Loucy (cell line): ENCODE measurements around the gene MYO1D.

Source experiments
- H2AFZ ChIP-seq: fragments of 200-600 bp; sonication (generic); 2 replicates; pipeline ENCODE4 v1.6.0; 2016; ENCODE audit warnings: antibody characterized with exemption, mild to moderate bottlenecking, low read length, moderate library complexity
- H3F3A ChIP-seq: fragments of 200-600 bp; 2 replicates; pipeline ENCODE4 v1.6.0; 2016; ENCODE audit warnings: antibody characterized with exemption, low read depth, mild to moderate bottlenecking
- H3K27me3 ChIP-seq: fragments of 200-600 bp; sonication (generic); 2 replicates; pipeline ENCODE4 v1.6.1; 2014; ENCODE audit warnings: low read length, mild to moderate bottlenecking; ENCODE audit not compliant: insufficient read depth, poor library complexity, severe bottlenecking
- H3K36me3 ChIP-seq: fragments of 200-600 bp; sonication (generic); 2 replicates; pipeline ENCODE4 v1.6.1; 2016; ENCODE audit warnings: low read length; ENCODE audit not compliant: insufficient read depth
- H3K4me1 ChIP-seq: fragments of 200-600 bp; sonication (generic); 2 replicates; pipeline ENCODE4 v1.5.1; 2014; ENCODE audit warnings: low read length, mild to moderate bottlenecking; ENCODE audit not compliant: insufficient read depth, poor library complexity, severe bottlenecking
- H3K4me2 ChIP-seq: fragments of 200-600 bp; sonication (generic); 2 replicates; pipeline ENCODE4 v1.6.0; 2014; ENCODE audit warnings: antibody characterized with exemption, low read length, low read depth, mild to moderate bottlenecking; ENCODE audit not compliant: poor library complexity, severe bottlenecking
- H3K4me3 ChIP-seq: fragments of 200-600 bp; sonication (generic); 2 replicates; pipeline ENCODE4 v1.5.1; 2014; ENCODE audit warnings: low read length, mild to moderate bottlenecking, mixed read lengths; ENCODE audit not compliant: poor library complexity, severe bottlenecking
- H3K79me2 ChIP-seq: fragments of 200-600 bp; sonication (generic); 2 replicates; pipeline ENCODE4 v1.6.1; 2014; ENCODE audit warnings: low read length; ENCODE audit not compliant: insufficient read depth
- H3K9ac ChIP-seq: fragments of 200-600 bp; sonication (generic); 2 replicates; pipeline ENCODE4 v1.6.0; 2014; ENCODE audit warnings: mild to moderate bottlenecking, low read depth, low read length, moderate library complexity; ENCODE audit not compliant: poor library complexity, severe bottlenecking
- H3K9me2 ChIP-seq: fragments of 200-600 bp; sonication (generic); replicated peaks from 2 replicates; pipeline ENCODE4 v1.6.1; 2016; ENCODE audit warnings: low read depth, low read length, mixed read lengths
- H3K9me3 ChIP-seq: fragments of 200-600 bp; sonication (generic); 2 replicates; pipeline ENCODE4 v1.6.1; 2014; ENCODE audit warnings: mild to moderate bottlenecking, antibody characterized with exemption, low read length, low read depth; ENCODE audit not compliant: insufficient read depth
- H4K20me1 ChIP-seq: fragments of 200-600 bp; sonication (generic); 2 replicates; pipeline ENCODE4 v1.6.0; 2014; ENCODE audit warnings: antibody characterized with exemption, low read length, mild to moderate bottlenecking; ENCODE audit not compliant: insufficient read depth, poor library complexity, severe bottlenecking
- CTCF ChIP-seq: fragments of 200-600 bp; sonication (generic); conservative IDR thresholded peaks from 2 replicates; pipeline ENCODE4 v1.5.1; 2014; ENCODE audit warnings: mild to moderate bottlenecking, antibody characterized with exemption, low read length
- EZH2phosphoT487 ChIP-seq: fragments of 200-600 bp; IDR thresholded peaks from 2 replicates; pipeline ENCODE4 v1.6.1; 2018; ENCODE audit warnings: antibody characterized with exemption, mild to moderate bottlenecking, moderate library complexity, borderline replicate concordance

Gene MYO1D

GRCh38 chr17:32516940-32517701 lies 359.8 kb downstream of the MYO1D start:
- H3K9me3 ChIP-seq, result no peaks in the 10 kb centered on the region
- H4K20me1 ChIP-seq, result no peaks in the 10 kb centered on the region
- TF ChIP-seq EZH2phosphoT487, result no peak
- TF ChIP-seq CTCF, result no peak
- no peak overlapping the region for H3K4me3 ChIP-seq
- H3K27me3 ChIP-seq, result peaks cover 5% of the 10 kb centered on the region
- H3K4me1 ChIP-seq, result peaks cover 10% of the 10 kb centered on the region
- H3K79me2 ChIP-seq, result no peaks in the 10 kb centered on the region
- H3K36me3 ChIP-seq, result no peaks in the 10 kb centered on the region
- H2AFZ ChIP-seq, result no peak overlapping the region
- H3K4me2 ChIP-seq, result no peak overlapping the region
- H3K9me2 ChIP-seq, result no peaks in the 10 kb centered on the region
- H3K9ac ChIP-seq, result no peak overlapping the region
- no peaks in the 10 kb centered on the region for H3F3A ChIP-seq

- no peaks in the 10 kb centered on the region for H3K9me2 ChIP-seq
- H3K9me3 ChIP-seq, result no peaks in the 10 kb centered on the region
- H4K20me1 ChIP-seq, result no peaks in the 10 kb centered on the region
- H3K9ac ChIP-seq, result no peak overlapping the region
- TF ChIP-seq EZH2phosphoT487, result no peak
- TF ChIP-seq CTCF, result no peak
- peaks cover 10% of the 10 kb centered on the region for H3K4me1 ChIP-seq
- H3K27me3 ChIP-seq, result peaks cover 5% of the 10 kb centered on the region
- H3K36me3 ChIP-seq, result no peaks in the 10 kb centered on the region
- no peaks in the 10 kb centered on the region for H3K79me2 ChIP-seq
- no peak overlapping the region for H2AFZ ChIP-seq
- no peak overlapping the region for H3K4me3 ChIP-seq
- no peak overlapping the region for H3K4me2 ChIP-seq
- no peaks in the 10 kb centered on the region for H3F3A ChIP-seq
Observed at GRCh38 chr17:32516450-32516849, 360.5 kb downstream of the MYO1D start.

- Histone ChIP-seq H2AFZ (no peak overlapping the region), H3K4me1 (peaks cover 10% of the 10 kb centered on the region), H3F3A (no peaks in the 10 kb centered on the region), H3K79me2 (no peaks in the 10 kb centered on the region), H3K36me3 (no peaks in the 10 kb centered on the region), H3K9me2 (no peaks in the 10 kb centered on the region), H4K20me1 (no peaks in the 10 kb centered on the region), H3K4me3 (no peak overlapping the region), H3K4me2 (no peak overlapping the region), H3K9ac (no peak overlapping the region), H3K27me3 (peaks cover 5% of the 10 kb centered on the region), H3K9me3 (no peaks in the 10 kb centered on the region)
- TF ChIP-seq CTCF, result no peak
- no peak for TF ChIP-seq EZH2phosphoT487
Observed at GRCh38 chr17:32515677-32516383, 361.1 kb downstream of the MYO1D start.
